NCI-H2029 (cell line): Measurements from ENCODE around the gene ST6GALNAC4.

Source experiments
- DNase-seq: peaks from one replicate; lab custom pipeline; 2025; lab: John Stamatoyannopoulos, UW

The ST6GALNAC4 gene

GRCh38 chr9:127916720-127917581 lies at the start of gene ST6GALNAC4:
TSS of gene ST6GALNAC4 (minus strand) at chr9:127917041. CDS start at chr9:127916419, 622 bp downstream.
- peak; percentile 84 for DNase-seq

- no peak for DNase-seq
Observed at GRCh38 chr9:127965953-127966352, 49.1 kb upstream of the ST6GALNAC4 start.

GRCh38 chr9:127963359-127964064 lies 46.7 kb upstream of the ST6GALNAC4 start:
- DNase-seq: no peak

GRCh38 chr9:127963041-127963358 lies 46.2 kb upstream of the ST6GALNAC4 start:
- DNase-seq: no peak

- no peak for DNase-seq
Observed at GRCh38 chr9:127962278-127962677, 45.4 kb upstream of the ST6GALNAC4 start.

- no peak for DNase-seq
Observed at GRCh38 chr9:127961613-127962155, 44.8 kb upstream of the ST6GALNAC4 start.

GRCh38 chr9:127961155-127961490 lies 44.3 kb upstream of the ST6GALNAC4 start:
- no peak for DNase-seq

GRCh38 chr9:127960410-127961154 lies 43.7 kb upstream of the ST6GALNAC4 start:
- DNase-seq: peak; percentile 80

- DNase-seq: no peak
Observed at GRCh38 chr9:127959841-127960409, 43.1 kb upstream of the ST6GALNAC4 start.

- no peak for DNase-seq
Observed at GRCh38 chr9:127959398-127959797, 42.6 kb upstream of the ST6GALNAC4 start.

GRCh38 chr9:127958728-127959127 lies 41.9 kb upstream of the ST6GALNAC4 start:
- DNase-seq: no peak

GRCh38 chr9:127955294-127956015 lies 38.6 kb upstream of the ST6GALNAC4 start:
- DNase-seq: peak; percentile 99

GRCh38 chr9:127954831-127955293 lies 38.0 kb upstream of the ST6GALNAC4 start:
- DNase-seq: no peak

- no peak for DNase-seq
Observed at GRCh38 chr9:127953768-127954505, 37.1 kb upstream of the ST6GALNAC4 start.

GRCh38 chr9:127953154-127953553 lies 36.3 kb upstream of the ST6GALNAC4 start:
- DNase-seq: no peak

GRCh38 chr9:127950513-127951289 lies 33.9 kb upstream of the ST6GALNAC4 start:
- DNase-seq: no peak

GRCh38 chr9:127949827-127950512 lies 33.1 kb upstream of the ST6GALNAC4 start:
- no peak for DNase-seq

- DNase-seq: no peak
Observed at GRCh38 chr9:127947841-127948710, 31.2 kb upstream of the ST6GALNAC4 start.
